Measurements from ENCODE around the gene ATP1B3. TPM values are rescaled to one million over a fixed set of nuclear protein-coding genes. Genes with fewer than 3 reads are reported as not detected.

The ATP1B3 gene
- total RNA-seq, 1 donor from 2014 or later, result 61.1 TPM

- Mint-ChIP-seq H3K4me3 (no peak overlapping the region), H3K27me3 (no peaks in the 10 kb centered on the region), H3K27ac (no peak overlapping the region), H3K36me3 (ENCODE audit: low read depth) (no peaks in the 10 kb centered on the region), H3K9me3 (no peaks in the 10 kb centered on the region), H3K4me1 (no peaks in the 10 kb centered on the region)
- no peak for DNase-seq
- POLR2A ChIA-PET, result no interaction called here
- intact Hi-C loops (cut with micrococcal nuclease), result no loop called here
- no peak for ATAC-seq (ENCODE audit: low read depth)
- CTCF ChIA-PET, result no interaction called here
- no peak for TF ChIP-seq CTCF (IDR thresholded peaks at IDR 0.05)
These were observed 63.8 kb downstream of the ATP1B3 start for GRCh38 chr3:141940194-141940776.

GRCh38 chr3:141941093-141941492 lies 64.7 kb downstream of the ATP1B3 start:
- H3K27ac Mint-ChIP-seq, result no peak overlapping the region
- ChIA-PET CTCF (no interaction called here), POLR2A (no interaction called here)
- H3K36me3 Mint-ChIP-seq (ENCODE audit: low read depth), result no peaks in the 10 kb centered on the region
- no peaks in the 10 kb centered on the region for H3K4me1 Mint-ChIP-seq
- H3K27me3 Mint-ChIP-seq, result no peaks in the 10 kb centered on the region
- no peak for TF ChIP-seq CTCF (IDR thresholded peaks at IDR 0.05)
- DNase-seq (no peak), ATAC-seq (ENCODE audit: low read depth) (no peak)
- H3K9me3 Mint-ChIP-seq, result no peaks in the 10 kb centered on the region
- H3K4me3 Mint-ChIP-seq, result no peak overlapping the region
- intact Hi-C loops (cut with micrococcal nuclease), result no loop called here

GRCh38 chr3:141942006-141942405 lies 65.6 kb downstream of the ATP1B3 start:
- no peaks in the 10 kb centered on the region for H3K27me3 Mint-ChIP-seq
- ATAC-seq (ENCODE audit: low read depth), result no peak
- DNase-seq, result no peak
- intact Hi-C loops (cut with micrococcal nuclease), result no loop called here
- no peaks in the 10 kb centered on the region for H3K9me3 Mint-ChIP-seq
- TF ChIP-seq CTCF (IDR thresholded peaks at IDR 0.05), result no peak
- no peak overlapping the region for H3K4me3 Mint-ChIP-seq
- POLR2A ChIA-PET, result interaction anchor here (0.6 kb wide), 1 partner anchor 24 kb away, joined by 4 read pairs; no protein-coding TSS in a partner anchor
- H3K4me1 Mint-ChIP-seq, result no peaks in the 10 kb centered on the region
- CTCF ChIA-PET, result no interaction called here
- H3K27ac Mint-ChIP-seq, result no peak overlapping the region
- no peaks in the 10 kb centered on the region for H3K36me3 Mint-ChIP-seq (ENCODE audit: low read depth)

- Mint-ChIP-seq H3K36me3 (ENCODE audit: low read depth) (peaks cover 4% of the 10 kb centered on the region), H3K27me3 (no peaks in the 10 kb centered on the region), H3K4me3 (no peak overlapping the region), H3K9me3 (no peaks in the 10 kb centered on the region), H3K4me1 (peaks cover 2% of the 10 kb centered on the region), H3K27ac (no peak overlapping the region)
- intact Hi-C loops (cut with micrococcal nuclease), result no loop called here
- DNase-seq (no peak), ATAC-seq (ENCODE audit: low read depth) (no peak)
- ChIA-PET CTCF (no interaction called here), POLR2A (no interaction called here)
- TF ChIP-seq CTCF (IDR thresholded peaks at IDR 0.05), result no peak
These were observed 69.5 kb downstream of the ATP1B3 start for GRCh38 chr3:141945726-141946485.

GRCh38 chr3:141949399-141949798 lies 73.0 kb downstream of the ATP1B3 start:
- Mint-ChIP-seq H3K27ac (no peak overlapping the region), H3K36me3 (ENCODE audit: low read depth) (peaks cover 18% of the 10 kb centered on the region), H3K27me3 (no peaks in the 10 kb centered on the region), H3K4me1 (peaks cover 5% of the 10 kb centered on the region), H3K4me3 (no peak overlapping the region), H3K9me3 (no peaks in the 10 kb centered on the region)
- ATAC-seq (ENCODE audit: low read depth), result no peak
- intact Hi-C loops (cut with micrococcal nuclease), result no loop called here
- ChIA-PET CTCF (no interaction called here), POLR2A (no interaction called here)
- no peak for DNase-seq
- no peak for TF ChIP-seq CTCF (IDR thresholded peaks at IDR 0.05)

All from activated B cell treated with CpG ODN at 0.5 μM for 24 hours (primary cell).